CD14-positive monocyte (primary cell): ENCODE measurements around the gene BICD1. TPM values are rescaled to one million over a fixed set of nuclear protein-coding genes. Genes with fewer than 3 reads are reported as not detected.
A peak's percentile ranks its signal among the peaks of the same experiment; 100 is the strongest.

Experiments used
- DNase-seq, 3 donors: peaks; one replicate each; pipeline ENCODE4 v3.0.0-alpha.2; 2011 to 2022
- H2AFZ ChIP-seq: 2 replicates; pipeline ENCODE4 v1.6.0; 2012; ENCODE audit warnings: mild to moderate bottlenecking, low read depth, low read length, inconsistent platforms; ENCODE audit not compliant: insufficient read depth, poor library complexity, severe bottlenecking
- H3K27ac ChIP-seq, 2 donors: 1 replicate in 1 of 2; 2 replicates in 1 of 2; pipeline ENCODE4 v1.5.1; 2012 to 2013; ENCODE audit warnings: low read length in 2 of 2, control low read depth in 1 of 2, inconsistent platforms in 1 of 2, low read depth in 1 of 2, mild to moderate bottlenecking in 1 of 2
- H3K27me3 ChIP-seq, 2 donors: one replicate each; pipeline versions ENCODE4 v1.6.0 to v1.6.1; 2011 to 2013; ENCODE audit warnings: low read length in 2 of 2; ENCODE audit not compliant: control insufficient read depth in 2 of 2, insufficient read depth in 2 of 2
- H3K36me3 ChIP-seq, 2 donors: replicated peaks in 1 of 2; 1 replicate in 1 of 2; 2 replicates in 1 of 2; pipeline versions ENCODE4 v1.5.1 to v1.6.1; 2012 to 2013; ENCODE audit warnings: low read length in 2 of 2, control low read depth in 1 of 2, inconsistent platforms in 1 of 2, mild to moderate bottlenecking in 1 of 2; ENCODE audit not compliant: insufficient read depth in 2 of 2, control insufficient read depth in 1 of 2
- H3K4me1 ChIP-seq, 2 donors: 1 replicate in 1 of 2; 2 replicates in 1 of 2; pipeline versions ENCODE4 v1.5.1 to v1.6.1; 2012 to 2013; ENCODE audit warnings: low read length in 2 of 2, control low read depth in 1 of 2, inconsistent platforms in 1 of 2, mild to moderate bottlenecking in 1 of 2, moderate library complexity in 1 of 2; ENCODE audit not compliant: insufficient read depth in 2 of 2, control insufficient read depth in 1 of 2
- H3K4me2 ChIP-seq: replicated peaks from 2 replicates; pipeline ENCODE3; 2012; ENCODE audit warnings: low read length, moderate library complexity, mild to moderate bottlenecking; ENCODE audit not compliant: poor library complexity, severe bottlenecking; ENCODE audit errors: extremely low read depth
- H3K4me3 ChIP-seq, 3 experiments: fragments of 200-600 bp in 1 of 3; sonication (generic) in 1 of 3; replicated peaks in 1 of 3; 1 replicate in 2 of 3; 2 replicates in 1 of 3; pipeline ENCODE4 v1.5.1; 2011 to 2013; ENCODE audit warnings: low read length in 3 of 3, mild to moderate bottlenecking in 3 of 3, control low read depth in 2 of 3, low read depth in 2 of 3, inconsistent platforms in 1 of 3, moderate library complexity in 1 of 3
- H3K79me2 ChIP-seq: 2 replicates; pipeline ENCODE4 v1.6.0; 2012; ENCODE audit warnings: mild to moderate bottlenecking, control low read depth, inconsistent platforms, low read length, moderate library complexity; ENCODE audit not compliant: insufficient read depth
- H3K9ac ChIP-seq: 2 replicates; pipeline ENCODE4 v1.6.0; 2017; ENCODE audit warnings: low read length, mild to moderate bottlenecking; ENCODE audit not compliant: insufficient read depth, poor library complexity, severe bottlenecking
- H3K9me3 ChIP-seq, 2 donors: replicated peaks in 1 of 2; 1 replicate in 1 of 2; 2 replicates in 1 of 2; pipeline versions ENCODE4 v1.5.1 to v1.6.1; 2012 to 2013; ENCODE audit warnings: low read length in 2 of 2, control low read depth in 1 of 2; ENCODE audit not compliant: control insufficient read depth in 1 of 2, insufficient read depth in 1 of 2
- H4K20me1 ChIP-seq: 2 replicates; pipeline ENCODE4 v1.6.0; 2012; ENCODE audit warnings: mild to moderate bottlenecking, low read length, control low read depth, moderate library complexity; ENCODE audit not compliant: insufficient read depth
- H3K27ac Mint-ChIP-seq, 7 donors: one replicate each; pipeline ENCODE4 v1.8.0; 2020; ENCODE audit warnings: mild to moderate bottlenecking in 7 of 7, mixed read lengths in 7 of 7, moderate library complexity in 6 of 7, inconsistent platforms in 2 of 7
- H3K27me3 Mint-ChIP-seq, 3 donors: one replicate each; pipeline ENCODE4 v1.8.0; 2021 to 2022; ENCODE audit warnings: low read depth in 3 of 3, mild to moderate bottlenecking in 3 of 3, mixed read lengths in 3 of 3, moderate library complexity in 3 of 3, inconsistent platforms in 1 of 3
- H3K36me3 Mint-ChIP-seq, 2 donors: one replicate each; pipeline ENCODE4 v1.8.0; 2020; ENCODE audit warnings: mixed read lengths in 2 of 2, inconsistent platforms in 1 of 2, mild to moderate bottlenecking in 1 of 2
- H3K4me1 Mint-ChIP-seq: one replicate; pipeline ENCODE4 v1.8.0; 2020; ENCODE audit warnings: mild to moderate bottlenecking, mixed read lengths
- H3K4me3 Mint-ChIP-seq, 2 donors: one replicate each; pipeline ENCODE4 v1.8.0; 2020; ENCODE audit warnings: mild to moderate bottlenecking in 2 of 2, mixed read lengths in 2 of 2, moderate library complexity in 1 of 2
- H3K9me3 Mint-ChIP-seq, 7 donors: one replicate each; pipeline ENCODE4 v1.8.0; 2020 to 2022; ENCODE audit warnings: mixed read lengths in 7 of 7, mild to moderate bottlenecking in 6 of 7, moderate library complexity in 6 of 7, inconsistent platforms in 2 of 7
- WGBS: methylation state at CpG from one replicate; pipeline ENCODE4 v1.1.5; 2013; ENCODE audit warnings: missing lambda C conversion rate; ENCODE audit not compliant: insufficient coverage; 5-methylcytosine and 5-hydroxymethylcytosine counted together
- intact Hi-C, 2 donors: fragments of 100-400 bp; cut with micrococcal nuclease; formaldehyde crosslinking; loops; one replicate each; pipeline versions ENCODE4 v1.15.0 to v1.15.1; 2023
- polyA plus RNA-seq, 3 donors: library from polyadenylated mRNA; depleted of rRNA in 1 of 3; unstranded in 2 of 3; stranded (reverse) in 1 of 3; fragments of 300-500 nt in 2 of 3; fragments of >200 nt in 1 of 3; fragmentation: Illumina TruSeq in 2 of 3; gene quantifications; 1 replicate in 2 of 3; 2 replicates in 1 of 3; pipeline ENCODE4 v1.2.3, GENCODE V29; 2012 to 2021
- TF ChIP-seq, protein P1 (sequence below): fragments of 200-600 bp; IDR thresholded peaks from one replicate; pipeline ENCODE4 v1.8.0; 2022; ENCODE audit warnings: antibody characterized with exemption, mild to moderate bottlenecking

The BICD1 gene
- polyA plus RNA-seq, 3 donors = 0.55 to 2.1 (median 1.6) TPM

DNA sequence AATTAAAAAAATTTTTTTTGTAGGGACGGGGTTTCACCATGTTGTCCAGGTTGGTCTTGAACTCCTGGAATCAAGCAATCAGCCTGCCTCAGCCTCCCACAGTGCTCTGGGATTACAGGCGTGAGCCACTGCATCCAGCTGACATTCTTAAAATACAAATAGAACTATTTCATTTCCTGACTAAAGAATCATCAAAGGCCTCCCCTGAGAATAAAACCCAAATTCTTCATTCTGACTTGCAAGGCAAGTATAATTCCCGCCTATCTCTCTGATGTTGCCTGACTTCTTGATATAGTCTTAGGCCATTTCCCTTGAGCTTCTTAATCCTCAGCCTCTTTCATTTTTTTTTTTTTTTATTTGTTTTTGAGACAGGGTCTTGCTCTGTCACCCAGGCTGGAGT is 4.4 kb upstream of the BICD1 start:
- no peaks in the 10 kb centered on the region for H3K36me3 ChIP-seq
- peaks cover 7 to 10% of the 10 kb centered on the region in 2 donors for H3K4me1 ChIP-seq
- no peak overlapping the region for H3K4me3 ChIP-seq
- H3K4me2 ChIP-seq = no peak overlapping the region
- H3K79me2 ChIP-seq = no peaks in the 10 kb centered on the region
- TF ChIP-seq, protein P1, sequence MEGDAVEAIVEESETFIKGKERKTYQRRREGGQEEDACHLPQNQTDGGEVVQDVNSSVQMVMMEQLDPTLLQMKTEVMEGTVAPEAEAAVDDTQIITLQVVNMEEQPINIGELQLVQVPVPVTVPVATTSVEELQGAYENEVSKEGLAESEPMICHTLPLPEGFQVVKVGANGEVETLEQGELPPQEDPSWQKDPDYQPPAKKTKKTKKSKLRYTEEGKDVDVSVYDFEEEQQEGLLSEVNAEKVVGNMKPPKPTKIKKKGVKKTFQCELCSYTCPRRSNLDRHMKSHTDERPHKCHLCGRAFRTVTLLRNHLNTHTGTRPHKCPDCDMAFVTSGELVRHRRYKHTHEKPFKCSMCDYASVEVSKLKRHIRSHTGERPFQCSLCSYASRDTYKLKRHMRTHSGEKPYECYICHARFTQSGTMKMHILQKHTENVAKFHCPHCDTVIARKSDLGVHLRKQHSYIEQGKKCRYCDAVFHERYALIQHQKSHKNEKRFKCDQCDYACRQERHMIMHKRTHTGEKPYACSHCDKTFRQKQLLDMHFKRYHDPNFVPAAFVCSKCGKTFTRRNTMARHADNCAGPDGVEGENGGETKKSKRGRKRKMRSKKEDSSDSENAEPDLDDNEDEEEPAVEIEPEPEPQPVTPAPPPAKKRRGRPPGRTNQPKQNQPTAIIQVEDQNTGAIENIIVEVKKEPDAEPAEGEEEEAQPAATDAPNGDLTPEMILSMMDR = no peak
- H3K27ac ChIP-seq = no peak overlapping the region
- intact Hi-C loops = no loop called here
- H3K9ac ChIP-seq = no peak overlapping the region
- H3K9me3 ChIP-seq = no peaks in the 10 kb centered on the region
- DNase-seq = no peak
- H3K4me1 Mint-ChIP-seq = peaks cover 8% of the 10 kb centered on the region
- no peaks in the 10 kb centered on the region for H3K9me3 Mint-ChIP-seq
- no peak overlapping the region for H2AFZ ChIP-seq
- H3K27ac Mint-ChIP-seq = no peak overlapping the region
- peaks cover 0 to 2% of the 10 kb centered on the region in 2 donors for H3K27me3 ChIP-seq
- H3K27me3 Mint-ChIP-seq = peaks cover 2 to 15% (median 8%) of the 10 kb centered on the region in 3 donors
- WGBS = 85% methylated on average over 1 of the region's 3 CpGs
- H3K4me3 Mint-ChIP-seq = no peak overlapping the region
- no peaks in the 10 kb centered on the region for H3K36me3 Mint-ChIP-seq
- no peaks in the 10 kb centered on the region for H4K20me1 ChIP-seq

DNA sequence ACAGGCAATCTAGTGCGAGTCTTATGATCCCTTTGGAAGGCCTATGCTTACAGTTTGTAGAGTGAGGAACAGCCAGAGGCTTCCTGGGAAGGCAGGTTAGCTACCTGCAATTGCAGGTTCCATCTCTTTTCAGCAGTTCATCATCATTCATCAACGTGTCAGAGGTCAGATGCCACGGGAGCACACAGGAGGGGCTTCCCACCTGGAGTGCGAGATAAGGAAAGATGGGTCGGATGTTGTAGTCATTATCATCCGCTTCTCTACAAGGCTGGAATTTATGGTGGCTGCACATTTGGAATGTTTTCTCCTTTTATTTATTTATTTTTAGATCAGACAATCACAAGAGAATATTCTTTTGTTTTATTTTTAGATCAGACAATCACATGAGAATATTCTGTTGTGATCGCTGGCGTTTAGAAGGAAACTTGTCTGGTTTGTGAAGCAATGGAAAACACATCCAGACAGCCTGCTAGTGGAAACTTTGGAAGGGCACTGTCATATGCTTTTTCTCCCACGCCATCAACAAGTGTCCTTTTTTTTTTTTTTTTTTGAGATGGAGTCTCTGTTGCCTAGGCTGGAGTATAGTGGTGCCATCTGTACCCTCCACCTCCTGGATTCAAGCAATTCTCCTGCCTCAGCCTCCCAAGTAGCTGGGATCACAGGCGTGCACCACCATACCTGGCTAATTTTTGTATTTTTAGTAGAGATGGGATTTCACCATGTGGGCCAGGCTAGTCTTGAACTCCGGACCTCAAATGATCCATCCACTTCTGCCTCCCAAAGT is 1.9 kb upstream of the BICD1 start:
- Histone ChIP-seq H3K9ac (no peak overlapping the region), H3K27ac (no peak overlapping the region), H3K9me3 (no peaks in the 10 kb centered on the region), H3K4me2 (no peak overlapping the region), H3K4me3 (no peak overlapping the region), H2AFZ (no peak overlapping the region), H4K20me1 (no peaks in the 10 kb centered on the region), H3K79me2 (no peaks in the 10 kb centered on the region), H3K36me3 (no peaks in the 10 kb centered on the region), H3K4me1 (peaks cover 16 to 19% of the 10 kb centered on the region in 2 donors), H3K27me3 (peaks cover 0 to 2% of the 10 kb centered on the region in 2 donors)
- no peak for DNase-seq
- H3K36me3 Mint-ChIP-seq = no peaks in the 10 kb centered on the region
- H3K27me3 Mint-ChIP-seq = peaks cover 2 to 17% (median 9%) of the 10 kb centered on the region in 3 donors
- WGBS = no CpG with 5 or more reads among the region's 11 CpGs
- no peak overlapping the region for H3K4me3 Mint-ChIP-seq
- H3K4me1 Mint-ChIP-seq = peaks cover 24% of the 10 kb centered on the region
- H3K27ac Mint-ChIP-seq = peak overlapping the region in 1 of 7 donors; percentile 57
- no peaks in the 10 kb centered on the region for H3K9me3 Mint-ChIP-seq
- intact Hi-C loops = loop anchor here in 1 of 2 donors (5.0 kb wide), 1 partner anchor 452 kb away; no protein-coding TSS in a partner anchor
- TF ChIP-seq, protein P1 = no peak
